HUES6 (cell line): ENCODE data around the gene CDA.

Source experiments
- H3K27ac ChIP-seq: 2 replicates; pipeline ENCODE4 v1.7.0; 2013; ENCODE audit warnings: low read depth, mild to moderate bottlenecking, low read length, inconsistent platforms
- H3K27me3 ChIP-seq: 2 replicates; pipeline ENCODE4 v1.6.1; 2013; ENCODE audit warnings: low read length; ENCODE audit not compliant: control insufficient read depth, insufficient read depth
- H3K36me3 ChIP-seq: 2 replicates; pipeline ENCODE4 v1.6.1; 2013; ENCODE audit warnings: low read length; ENCODE audit not compliant: control insufficient read depth, insufficient read depth
- H3K4me1 ChIP-seq: 2 replicates; pipeline ENCODE4 v1.6.1; 2013; ENCODE audit warnings: low read length; ENCODE audit not compliant: control insufficient read depth, insufficient read depth
- H3K4me3 ChIP-seq: 2 replicates; pipeline ENCODE4 v1.5.1; 2013; ENCODE audit warnings: low read depth, low read length
- H3K9ac ChIP-seq: one replicate; pipeline ENCODE4 v1.6.1; 2013; ENCODE audit warnings: mild to moderate bottlenecking, low read length
- H3K9me3 ChIP-seq: 2 replicates; pipeline ENCODE4 v1.6.1; 2013; ENCODE audit warnings: low read depth, low read length; ENCODE audit not compliant: control insufficient read depth, insufficient read depth

Gene CDA

DNA sequence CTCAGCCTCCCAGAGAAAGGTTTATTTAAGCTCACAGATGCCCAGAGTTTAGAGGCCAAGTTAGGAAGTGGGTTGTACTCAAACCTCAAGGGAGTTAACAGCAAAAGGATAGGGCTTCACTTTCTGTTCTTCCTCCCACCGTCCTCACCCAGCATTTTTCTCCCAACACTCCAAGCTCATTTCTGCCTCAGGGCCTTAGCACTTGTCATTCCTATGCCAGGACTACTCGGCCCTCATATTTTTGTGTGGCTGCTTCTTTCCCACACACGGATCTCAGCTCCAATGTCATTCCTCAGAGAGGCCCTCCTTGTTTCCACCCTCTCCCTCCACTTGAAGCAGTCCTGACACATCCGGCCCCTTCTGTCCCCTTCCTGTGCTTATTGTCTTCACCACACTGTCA, 23.7 kb upstream of the CDA start:
- no peaks in the 10 kb centered on the region for H3K36me3 ChIP-seq
- no peak overlapping the region for H3K27ac ChIP-seq
- no peak overlapping the region for H3K4me3 ChIP-seq
- H3K9ac ChIP-seq, result no peak overlapping the region
- peaks cover 14% of the 10 kb centered on the region; the same call in 1 of the 2 replicates for H3K27me3 ChIP-seq
- no peaks in the 10 kb centered on the region for H3K4me1 ChIP-seq
- no peaks in the 10 kb centered on the region for H3K9me3 ChIP-seq

DNA sequence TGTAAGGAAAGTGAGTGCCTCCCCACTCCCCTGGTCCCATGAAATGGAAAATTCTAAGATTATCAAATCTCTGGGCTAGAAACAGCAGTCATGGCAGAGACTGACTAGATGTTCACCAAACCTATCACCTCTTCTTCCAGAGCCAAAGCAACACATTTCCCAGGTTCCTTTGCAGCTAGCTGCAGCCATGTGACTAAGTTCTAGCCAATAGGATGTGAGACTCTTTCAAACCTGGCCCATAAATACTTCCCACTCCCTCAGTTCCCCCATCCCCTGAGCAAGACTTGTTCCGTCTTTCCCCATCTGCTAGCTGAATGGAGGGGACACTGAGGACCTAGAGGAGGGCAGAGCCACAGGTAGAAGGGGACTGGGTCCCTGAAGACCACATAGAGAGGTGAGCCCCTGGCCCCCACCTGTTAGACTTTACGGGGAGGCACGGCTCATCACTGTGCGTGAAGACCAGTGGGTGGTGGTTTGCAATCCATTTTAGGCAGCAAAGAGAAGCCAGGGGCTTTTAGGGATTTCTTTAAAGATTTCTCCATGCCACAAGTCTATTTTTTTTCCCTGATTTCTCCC, 19.3 kb upstream of the CDA start:
- peaks cover 13% of the 10 kb centered on the region; the same call in 1 of the 2 replicates for H3K27me3 ChIP-seq

DNA sequence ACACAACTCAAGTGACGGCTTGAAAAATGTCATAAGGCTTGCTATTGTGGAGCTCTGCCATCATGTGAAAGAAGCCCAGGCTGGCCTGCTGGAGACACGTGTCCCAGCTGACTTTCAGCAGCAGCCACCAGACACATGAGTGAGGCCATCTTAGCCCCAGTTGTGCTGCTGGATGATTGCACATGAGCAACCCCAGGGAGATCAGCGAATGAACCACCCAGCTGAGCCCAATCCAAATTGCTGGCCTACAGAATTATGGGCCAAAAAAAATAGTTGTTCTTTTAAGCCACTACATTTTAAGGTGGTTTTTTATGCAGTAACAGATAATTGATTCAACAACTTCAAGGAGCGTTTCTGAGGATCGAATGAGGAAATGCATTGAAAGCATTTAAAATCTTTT, 17.5 kb upstream of the CDA start:
- no peak overlapping the region for H3K4me3 ChIP-seq
- H3K27me3 ChIP-seq, result peaks cover 13% of the 10 kb centered on the region; the same call in 1 of the 2 replicates
- H3K9ac ChIP-seq, result no peak overlapping the region
- peaks cover 5% of the 10 kb centered on the region for H3K9me3 ChIP-seq
- no peaks in the 10 kb centered on the region for H3K36me3 ChIP-seq
- H3K4me1 ChIP-seq, result peaks cover 5% of the 10 kb centered on the region; the same call in 1 of the 2 replicates
- no peak overlapping the region for H3K27ac ChIP-seq

More for the DNA sequence above, 19.3 kb upstream of the CDA start:
- H3K27ac ChIP-seq, result no peak overlapping the region
- no peak overlapping the region for H3K9ac ChIP-seq
- H3K9me3 ChIP-seq, result peaks cover 5% of the 10 kb centered on the region
- H3K36me3 ChIP-seq, result no peaks in the 10 kb centered on the region
- no peaks in the 10 kb centered on the region for H3K4me1 ChIP-seq
- H3K4me3 ChIP-seq, result no peak overlapping the region

GRCh38 chr1:20573987-20574386, 14.9 kb upstream of the CDA start:
- peaks cover 13% of the 10 kb centered on the region; the same call in 1 of the 2 replicates for H3K27me3 ChIP-seq
- no peaks in the 10 kb centered on the region for H3K36me3 ChIP-seq
- no peak overlapping the region for H3K27ac ChIP-seq
- no peak overlapping the region for H3K9ac ChIP-seq
- H3K9me3 ChIP-seq, result peaks cover 5% of the 10 kb centered on the region
- H3K4me3 ChIP-seq, result no peak overlapping the region
- peaks cover 5% of the 10 kb centered on the region; the same call in 1 of the 2 replicates for H3K4me1 ChIP-seq

DNA sequence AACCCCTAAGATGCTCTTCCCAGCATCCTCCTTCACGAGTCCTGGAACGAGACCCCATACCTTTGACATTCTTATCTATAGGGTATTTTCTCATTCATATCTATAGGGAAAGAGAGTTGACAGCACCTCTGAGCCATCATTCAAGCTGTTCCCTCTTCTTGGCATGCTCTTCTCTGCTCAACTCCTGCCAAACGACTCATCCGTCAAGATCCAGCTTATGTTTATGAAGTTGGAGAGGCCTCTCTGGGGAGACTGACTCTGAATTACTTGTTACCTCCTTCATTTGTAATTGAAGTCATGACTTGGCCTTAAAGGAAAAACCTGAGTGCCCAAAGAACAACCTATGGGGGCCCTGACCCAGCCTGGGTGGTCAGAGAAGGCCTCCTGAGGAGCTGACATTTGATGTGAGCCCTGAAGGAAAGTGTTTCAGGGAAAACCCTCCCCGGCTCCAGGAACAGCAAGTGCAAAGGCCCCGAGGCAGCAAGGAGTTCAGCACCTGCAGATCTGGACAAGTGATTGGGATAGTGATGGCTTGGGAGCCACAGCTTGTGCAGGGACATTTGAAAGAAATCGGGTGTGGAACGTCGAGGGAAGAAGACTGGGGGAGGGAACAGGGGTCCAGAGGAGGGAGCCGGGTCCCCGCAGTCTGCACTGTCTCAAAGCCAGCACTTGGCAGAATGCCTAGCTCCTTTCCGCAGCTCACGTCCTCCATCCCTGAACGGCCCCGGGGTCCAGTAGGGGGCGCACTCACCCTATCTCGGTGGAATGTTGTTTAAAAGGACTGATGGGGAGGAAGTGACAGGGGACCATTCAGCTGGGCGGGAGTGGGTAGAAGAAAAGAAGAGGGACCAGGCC, 14.0 kb upstream of the CDA start:
- no peak overlapping the region for H3K9ac ChIP-seq
- no peak overlapping the region for H3K27ac ChIP-seq
- no peak overlapping the region for H3K4me3 ChIP-seq
- H3K4me1 ChIP-seq, result peaks cover 5% of the 10 kb centered on the region; the same call in 1 of the 2 replicates
- H3K36me3 ChIP-seq, result no peaks in the 10 kb centered on the region
- H3K9me3 ChIP-seq, result peaks cover 5% of the 10 kb centered on the region
- peaks cover 11% of the 10 kb centered on the region; the same call in 1 of the 2 replicates for H3K27me3 ChIP-seq

GRCh38 chr1:20575541-20576336, 13.2 kb upstream of the CDA start:
- no peak overlapping the region for H3K9ac ChIP-seq
- H3K27me3 ChIP-seq, result peaks cover 11% of the 10 kb centered on the region; the same call in 1 of the 2 replicates
- H3K36me3 ChIP-seq, result no peaks in the 10 kb centered on the region
- H3K4me3 ChIP-seq, result no peak overlapping the region
- peaks cover 5% of the 10 kb centered on the region for H3K9me3 ChIP-seq
- no peak overlapping the region for H3K27ac ChIP-seq
- peaks cover 5% of the 10 kb centered on the region; the same call in 1 of the 2 replicates for H3K4me1 ChIP-seq

- Histone ChIP-seq H3K4me1 (peaks cover 5% of the 10 kb centered on the region; the same call in 1 of the 2 replicates), H3K9ac (no peak overlapping the region), H3K27me3 (peaks cover 11% of the 10 kb centered on the region; the same call in 1 of the 2 replicates), H3K36me3 (no peaks in the 10 kb centered on the region), H3K4me3 (no peak overlapping the region), H3K27ac (no peak overlapping the region), H3K9me3 (no peaks in the 10 kb centered on the region)
Observed at GRCh38 chr1:20578062-20578461, 10.8 kb upstream of the CDA start.

DNA sequence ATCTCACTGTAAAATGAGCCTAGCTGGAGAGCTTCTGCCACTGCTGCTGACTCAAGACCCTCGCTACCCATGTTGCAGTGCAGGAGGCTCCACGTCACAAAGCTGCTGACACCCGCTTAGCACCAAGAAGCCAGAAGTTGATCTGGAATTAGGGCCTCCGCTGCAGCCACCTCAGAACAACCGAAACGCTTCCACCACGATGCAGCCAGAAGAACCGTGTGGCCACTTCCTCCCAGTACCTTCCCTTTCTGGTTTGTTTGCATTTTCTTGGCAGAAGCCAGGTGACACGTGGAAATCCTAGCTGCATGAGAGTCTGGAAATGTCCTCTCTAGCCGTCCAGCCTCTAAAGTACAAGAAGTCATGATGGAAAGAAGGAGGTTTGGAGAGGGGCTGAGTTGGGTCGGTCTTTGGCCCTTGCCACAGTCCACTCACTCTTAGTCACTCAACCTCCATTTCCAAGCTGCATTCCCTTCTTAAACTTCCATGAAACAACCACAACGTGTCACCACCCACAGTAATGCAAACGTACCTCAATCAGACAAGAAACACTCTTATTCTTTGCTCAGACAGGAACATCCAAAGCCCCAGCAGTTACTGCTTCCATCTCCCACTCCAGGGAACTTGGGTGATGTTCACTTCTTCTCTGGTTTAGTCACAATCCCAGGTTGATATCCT, 10.0 kb upstream of the CDA start:
- H3K27me3 ChIP-seq, result peaks cover 6% of the 10 kb centered on the region; the same call in 1 of the 2 replicates

GRCh38 chr1:20584890-20585289, 4.0 kb upstream of the CDA start:
- H3K36me3 ChIP-seq, result no peaks in the 10 kb centered on the region
- no peak overlapping the region for H3K4me3 ChIP-seq
- no peak overlapping the region for H3K27ac ChIP-seq
- no peak overlapping the region for H3K9ac ChIP-seq
- H3K27me3 ChIP-seq, result no peaks in the 10 kb centered on the region
- no peaks in the 10 kb centered on the region for H3K9me3 ChIP-seq
- H3K4me1 ChIP-seq, result peaks cover 22% of the 10 kb centered on the region

More for the DNA sequence above, 10.0 kb upstream of the CDA start:
- Histone ChIP-seq H3K27ac (no peak overlapping the region), H3K9me3 (no peaks in the 10 kb centered on the region), H3K4me3 (no peak overlapping the region), H3K9ac (no peak overlapping the region), H3K36me3 (no peaks in the 10 kb centered on the region), H3K4me1 (peaks cover 5% of the 10 kb centered on the region; the same call in 1 of the 2 replicates)

DNA sequence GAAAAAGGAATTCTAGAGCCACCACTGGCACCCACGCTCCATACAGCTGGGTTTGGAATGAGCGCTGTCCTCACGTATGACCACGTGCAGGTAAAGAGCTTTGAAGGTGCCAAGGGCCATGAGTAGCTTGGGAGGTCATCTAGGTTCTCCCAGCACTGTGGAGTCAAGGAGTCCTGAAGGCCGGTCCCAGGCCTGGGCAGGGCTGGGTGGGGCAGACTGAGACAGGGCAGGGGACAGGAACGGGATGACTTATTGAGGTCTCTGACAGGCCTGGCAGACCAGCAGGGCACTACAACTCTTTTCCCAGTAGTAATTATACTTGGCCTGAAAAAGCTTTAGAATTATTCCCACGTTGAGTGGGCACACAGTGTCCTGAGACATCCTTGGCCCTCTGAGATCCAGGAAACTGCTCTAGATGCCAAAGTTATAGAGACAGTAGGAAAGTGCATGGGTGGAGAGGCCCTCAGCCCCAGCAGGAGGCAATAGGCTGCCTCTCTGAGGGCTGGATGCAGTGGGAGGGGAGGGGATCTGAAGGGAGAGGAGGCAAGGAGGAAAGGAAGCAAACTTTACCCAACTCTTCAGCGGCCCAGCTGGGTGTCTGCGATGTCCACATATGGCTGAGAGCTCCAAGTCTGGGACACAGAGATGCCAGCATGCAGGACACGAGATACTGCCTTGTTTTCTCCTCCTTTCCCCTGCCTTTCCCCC, 1.8 kb upstream of the CDA start:
- Histone ChIP-seq H3K4me1 (peaks cover 31% of the 10 kb centered on the region), H3K27ac (no peak overlapping the region)

More for the DNA sequence above, 1.8 kb upstream of the CDA start:
- Histone ChIP-seq H3K27me3 (no peaks in the 10 kb centered on the region), H3K9me3 (no peaks in the 10 kb centered on the region), H3K36me3 (no peaks in the 10 kb centered on the region), H3K4me3 (no peak overlapping the region), H3K9ac (no peak overlapping the region)
